ENCODE results near the gene ABCB1. TPM values are rescaled to one million over a fixed set of nuclear protein-coding genes. Genes with fewer than 3 reads are reported as not detected.
A peak's percentile ranks its signal among the peaks of the same experiment; 100 is the strongest.
"Not testable (repeated sequence)": the region's sequence is repeated elsewhere in the genome, so short reads cannot be mapped to it uniquely, and the experiment has no call there.

Gene ABCB1
- polyA plus RNA-seq, 1 experiment, result 2.9 TPM

- H3K9me3 ChIP-seq (ENCODE audit: control insufficient read depth, insufficient read depth, low read length), result no peaks in the 10 kb centered on the region
- ChIA-PET CTCF (no interaction called here), POLR2A (no interaction called here)
- no peaks in the 10 kb centered on the region for H3K27me3 ChIP-seq (ENCODE audit: control insufficient read depth, insufficient read depth, low read length)
- no peak for DNase-seq (ENCODE audit: low read depth, low spot score)
- no peak for TF ChIP-seq CTCF (IDR thresholded peaks at IDR 0.05; ENCODE audit: low read depth, low read length)
- H3K27ac ChIP-seq (ENCODE audit: low read depth, low read length), result no peak overlapping the region
- no peak overlapping the region for H3K4me3 ChIP-seq (ENCODE audit: low read depth, low read length)
Measured at GRCh38 chr7:87589631-87590030, 11.1 kb downstream of the ABCB1 start.

- H3K27me3 ChIP-seq (ENCODE audit: control insufficient read depth, insufficient read depth, low read length), result no peaks in the 10 kb centered on the region
- H3K4me3 ChIP-seq (ENCODE audit: low read depth, low read length), result no peak overlapping the region
- CTCF ChIA-PET, result no interaction called here
- H3K27ac ChIP-seq (ENCODE audit: low read depth, low read length), result no peak overlapping the region
- H3K9me3 ChIP-seq (ENCODE audit: control insufficient read depth, insufficient read depth, low read length), result no peaks in the 10 kb centered on the region
- DNase-seq (ENCODE audit: low read depth, low spot score), result no peak
- TF ChIP-seq CTCF (IDR thresholded peaks at IDR 0.05; ENCODE audit: low read depth, low read length), result no peak
- POLR2A ChIA-PET, result no interaction called here
Measured at GRCh38 chr7:87581723-87582122, 19.0 kb downstream of the ABCB1 start.

- no peak for DNase-seq (ENCODE audit: low read depth, low spot score)
- no peak overlapping the region for H3K27ac ChIP-seq (ENCODE audit: low read depth, low read length)
- H3K27me3 ChIP-seq (ENCODE audit: control insufficient read depth, insufficient read depth, low read length), result no peaks in the 10 kb centered on the region
- TF ChIP-seq CTCF (IDR thresholded peaks at IDR 0.05; ENCODE audit: low read depth, low read length), result no peak
- H3K9me3 ChIP-seq (ENCODE audit: control insufficient read depth, insufficient read depth, low read length), result no peaks in the 10 kb centered on the region
- H3K4me3 ChIP-seq (ENCODE audit: low read depth, low read length), result no peak overlapping the region
- ChIA-PET POLR2A (no interaction called here), CTCF (no interaction called here)
Measured at GRCh38 chr7:87580636-87581035, 20.0 kb downstream of the ABCB1 start.

GRCh38 chr7:87575521-87575920, 25.2 kb downstream of the ABCB1 start:
- no peak for TF ChIP-seq CTCF (IDR thresholded peaks at IDR 0.05; ENCODE audit: low read depth, low read length)
- ChIA-PET POLR2A (no interaction called here), CTCF (interaction anchor here (0.6 kb wide), 2 partner anchors 14 to 25 kb away, joined by 3 read pairs; partner anchors contain the start of gene ABCB1)
- Histone ChIP-seq H3K4me3 (ENCODE audit: low read depth, low read length) (no peak overlapping the region), H3K27ac (ENCODE audit: low read depth, low read length) (no peak overlapping the region), H3K9me3 (ENCODE audit: control insufficient read depth, insufficient read depth, low read length) (no peaks in the 10 kb centered on the region), H3K27me3 (ENCODE audit: control insufficient read depth, insufficient read depth, low read length) (no peaks in the 10 kb centered on the region)
- DNase-seq (ENCODE audit: low read depth, low spot score), result no peak

- ChIA-PET CTCF (no interaction called here), POLR2A (no interaction called here)
- no peak overlapping the region for H3K27ac ChIP-seq (ENCODE audit: low read depth, low read length)
- H3K9me3 ChIP-seq (ENCODE audit: control insufficient read depth, insufficient read depth, low read length), result no peaks in the 10 kb centered on the region
- no peaks in the 10 kb centered on the region for H3K27me3 ChIP-seq (ENCODE audit: control insufficient read depth, insufficient read depth, low read length)
- no peak overlapping the region for H3K4me3 ChIP-seq (ENCODE audit: low read depth, low read length)
- DNase-seq (ENCODE audit: low read depth, low spot score), result peak; percentile 32
- TF ChIP-seq CTCF (IDR thresholded peaks at IDR 0.05; ENCODE audit: low read depth, low read length), result no peak
Measured at GRCh38 chr7:87574630-87575029, 26.1 kb downstream of the ABCB1 start.

GRCh38 chr7:87572513-87572912, 28.2 kb downstream of the ABCB1 start:
- CTCF ChIA-PET; POLR2A ChIA-PET; H3K4me3 ChIP-seq (ENCODE audit: low read depth, low read length); H3K27ac ChIP-seq (ENCODE audit: low read depth, low read length); H3K27me3 ChIP-seq (ENCODE audit: control insufficient read depth, insufficient read depth, low read length); H3K9me3 ChIP-seq (ENCODE audit: control insufficient read depth, insufficient read depth, low read length); DNase-seq (ENCODE audit: low read depth, low spot score): not testable (repeated sequence)
